H1 (cell line): Measurements from ENCODE around the gene RPL12. TPM values are rescaled to one million over a fixed set of nuclear protein-coding genes. Genes with fewer than 3 reads are reported as not detected.

Source experiments
- CTCF ChIA-PET: fragments of 300-600 bp; sonication (Branson Sonifier 250); formaldehyde crosslinking; loops from one replicate; lab custom pipeline; 2021; ENCODE audit not compliant: partially characterized antibody; lab: Charles Lee
- POLR2A ChIA-PET: fragments of 300-600 bp; sonication (Branson Sonifier 250); formaldehyde crosslinking; loops from one replicate; lab custom pipeline; 2021; ENCODE audit warnings: inconsistent platforms; ENCODE audit not compliant: partially characterized antibody; lab: Charles Lee
- DNase-seq, 2 experiments: peaks; one replicate each; pipeline versions ENCODE4 v3.0.0 to v3.0.0-alpha.2; 2010 to 2022; ENCODE audit warnings: low spot score in 2 of 2, low read depth in 1 of 2, mixed read lengths in 1 of 2
- FAIRE-seq: peaks from 2 replicates; lab custom pipeline; 2011; peaks lifted over from hg19 to GRCh38; lab: Jason Lieb, UNC
- H2AFZ ChIP-seq: 2 replicates; pipeline ENCODE4 v1.8.1; 2012; ENCODE audit warnings: low read length, inconsistent platforms
- H2AK5ac ChIP-seq: 2 replicates; pipeline ENCODE4 v1.6.1; 2013; ENCODE audit warnings: low read depth, low read length
- H2BK120ac ChIP-seq: replicated peaks from 2 replicates; pipeline ENCODE3; 2013; ENCODE audit warnings: low read depth, low read length, inconsistent platforms
- H2BK12ac ChIP-seq: 2 replicates; pipeline ENCODE4 v1.6.1; 2013; ENCODE audit warnings: low read depth, low read length
- H2BK15ac ChIP-seq: 2 replicates; pipeline ENCODE4 v1.6.1; 2013; ENCODE audit warnings: low read length
- H2BK20ac ChIP-seq: 2 replicates; pipeline ENCODE4 v1.6.1; 2013; ENCODE audit warnings: low read length
- H2BK5ac ChIP-seq: 2 replicates; pipeline ENCODE4 v1.6.1; 2013; ENCODE audit warnings: low read depth, low read length
- H3K14ac ChIP-seq: 2 replicates; pipeline ENCODE4 v1.6.1; 2013; ENCODE audit warnings: inconsistent platforms; ENCODE audit not compliant: insufficient read length
- H3K18ac ChIP-seq: 2 replicates; pipeline ENCODE4 v1.6.1; 2013; ENCODE audit warnings: low read length; ENCODE audit errors: extremely low read depth
- H3K23ac ChIP-seq: 2 replicates; pipeline ENCODE4 v1.6.1; 2013; ENCODE audit warnings: inconsistent platforms; ENCODE audit not compliant: insufficient read length
- H3K23me2 ChIP-seq: 2 replicates; pipeline ENCODE4 v1.6.1; 2013; ENCODE audit warnings: low read depth, low read length
- H3K27ac ChIP-seq: 2 replicates; pipeline ENCODE4 v1.6.1; 2011; ENCODE audit warnings: low read depth, low read length, inconsistent platforms
- H3K27me3 ChIP-seq, 4 experiments: replicated peaks in 1 of 4; 1 replicate in 1 of 4; 2 replicates in 3 of 4; pipeline versions ENCODE4 v1.6.1 to v1.8.1; 2011 to 2013; ENCODE audit warnings: low read length in 3 of 4, mild to moderate bottlenecking in 3 of 4, inconsistent platforms in 2 of 4, mixed read lengths in 2 of 4, moderate library complexity in 1 of 4; ENCODE audit not compliant: control insufficient read depth in 3 of 4, insufficient read depth in 3 of 4; ENCODE audit errors: extremely low read depth in 1 of 4
- H3K36me3 ChIP-seq, 4 experiments: 2 replicates each; pipeline versions ENCODE4 v1.6.1 to v1.8.1; 2011 to 2013; ENCODE audit warnings: mild to moderate bottlenecking in 4 of 4, low read length in 3 of 4, moderate library complexity in 2 of 4, control low read depth in 1 of 4, inconsistent platforms in 1 of 4; ENCODE audit not compliant: insufficient read depth in 4 of 4, control insufficient read depth in 2 of 4
- H3K4ac ChIP-seq: replicated peaks from 2 replicates; pipeline ENCODE3; 2013; ENCODE audit warnings: low read length, low read depth, mixed read lengths, inconsistent platforms; ENCODE audit not compliant: insufficient read length
- H3K4me1 ChIP-seq, 4 experiments: replicated peaks in 1 of 4; 1 replicate in 1 of 4; 2 replicates in 3 of 4; pipeline versions ENCODE4 v1.6.1 to v1.8.1; 2011 to 2013; ENCODE audit warnings: low read length in 3 of 4, inconsistent platforms in 2 of 4, mixed read lengths in 1 of 4; ENCODE audit not compliant: insufficient read depth in 4 of 4, control insufficient read depth in 3 of 4
- H3K4me2 ChIP-seq, 2 experiments: 2 replicates each; pipeline versions ENCODE4 v1.6.1 to v1.8.1; 2011 to 2013; ENCODE audit warnings: low read depth in 2 of 2, low read length in 2 of 2, control low read depth in 1 of 2, inconsistent platforms in 1 of 2, mild to moderate bottlenecking in 1 of 2; ENCODE audit not compliant: insufficient read depth in 1 of 2
- H3K4me3 ChIP-seq, 4 experiments: fragments of 200-600, 300-600 bp in 1 of 4; sonication (generic), shearing (Covaris generic), sonication (Bioruptor Twin) in 1 of 4; 2 replicates each; pipeline versions ENCODE4 v1.5.1 to v1.8.1; 2011 to 2016; ENCODE audit warnings: low read length in 4 of 4, low read depth in 3 of 4, control low read depth in 2 of 4, inconsistent platforms in 2 of 4, mild to moderate bottlenecking in 2 of 4, mixed read lengths in 1 of 4, moderate library complexity in 1 of 4; ENCODE audit not compliant: insufficient read depth in 2 of 4; ENCODE audit errors: extremely low read depth in 1 of 4
- H3K56ac ChIP-seq: replicated peaks from 2 replicates; pipeline ENCODE3; 2013; ENCODE audit warnings: low read depth, mild to moderate bottlenecking, mixed read lengths, low read length, inconsistent platforms; ENCODE audit not compliant: insufficient read length
- H3K79me1 ChIP-seq: 2 replicates; pipeline ENCODE4 v1.6.1; 2013; ENCODE audit warnings: low read depth, low read length, control low read depth
- H3K79me2 ChIP-seq, 2 experiments: 2 replicates each; pipeline versions ENCODE4 v1.6.1 to v1.8.1; 2012 to 2013; ENCODE audit warnings: low read length in 2 of 2, mild to moderate bottlenecking in 2 of 2, inconsistent platforms in 1 of 2; ENCODE audit not compliant: insufficient read depth in 2 of 2, control insufficient read depth in 1 of 2
- H3K9ac ChIP-seq, 4 experiments: replicated peaks in 1 of 4; 1 replicate in 1 of 4; 2 replicates in 3 of 4; pipeline versions ENCODE4 v1.6.1 to v1.8.1; 2011 to 2013; ENCODE audit warnings: low read depth in 3 of 4, low read length in 3 of 4, control low read depth in 2 of 4, mild to moderate bottlenecking in 2 of 4, moderate library complexity in 2 of 4, inconsistent platforms in 1 of 4; ENCODE audit errors: extremely low read depth in 1 of 4
- H3K9me3 ChIP-seq, 2 experiments: 2 replicates each; pipeline versions ENCODE4 v1.6.1 to v1.8.1; 2012 to 2013; ENCODE audit warnings: mild to moderate bottlenecking in 2 of 2, moderate library complexity in 2 of 2, control low read depth in 1 of 2, inconsistent platforms in 1 of 2, low read depth in 1 of 2, low read length in 1 of 2, mixed read lengths in 1 of 2; ENCODE audit not compliant: insufficient read depth in 2 of 2
- H4K20me1 ChIP-seq, 2 experiments: replicated peaks in 1 of 2; 2 replicates each; pipeline versions ENCODE3 to v1.8.1; 2011 to 2013; ENCODE audit warnings: inconsistent platforms in 2 of 2, low read length in 2 of 2, mild to moderate bottlenecking in 1 of 2; ENCODE audit not compliant: insufficient read depth in 2 of 2, control insufficient read depth in 1 of 2
- H4K5ac ChIP-seq: 2 replicates; pipeline ENCODE4 v1.6.1; 2013; ENCODE audit warnings: low read length, low read depth, mixed read lengths, inconsistent platforms; ENCODE audit not compliant: insufficient read length
- H4K8ac ChIP-seq: 2 replicates; pipeline ENCODE4 v1.8.0; 2013; ENCODE audit warnings: mild to moderate bottlenecking, moderate library complexity, low read length, inconsistent platforms; ENCODE audit not compliant: insufficient read depth; ENCODE audit errors: extremely low read depth
- H4K91ac ChIP-seq: replicated peaks from 2 replicates; pipeline ENCODE3; 2013; ENCODE audit warnings: low read length, mixed read lengths, inconsistent platforms; ENCODE audit not compliant: insufficient read length
- ASH2L ChIP-seq: fragments of 200-600, 300-600 bp; sonication (generic); IDR thresholded peaks from one replicate; pipeline ENCODE4 v1.7.1; 2017; ENCODE audit warnings: low read length
- ATF3 ChIP-seq: IDR thresholded peaks from 2 replicates; pipeline ENCODE4 v1.6.1; 2011; ENCODE audit warnings: low read depth, mild to moderate bottlenecking, low read length; ENCODE audit not compliant: insufficient read depth
- CTBP2 ChIP-seq: IDR thresholded peaks from 2 replicates; pipeline ENCODE4 v1.7.0; 2011; ENCODE audit warnings: borderline replicate concordance, mild to moderate bottlenecking, moderate library complexity, mixed read lengths, low read length; ENCODE audit not compliant: insufficient read depth, insufficient read length
- GTF2F1 ChIP-seq: IDR thresholded peaks from 2 replicates; pipeline ENCODE4 v1.6.1; 2012; ENCODE audit warnings: low read depth, low read length, improper control_type of control experiment, borderline replicate concordance
- JUND ChIP-seq: IDR thresholded peaks from 2 replicates; pipeline ENCODE4 v1.6.1; 2011; ENCODE audit warnings: mild to moderate bottlenecking, improper control_type of control experiment, low read length
- KDM1A ChIP-seq: fragments of 200-600, 300-600 bp; sonication (generic); IDR thresholded peaks from 2 replicates; pipeline ENCODE4 v1.7.1; 2016; ENCODE audit warnings: mild to moderate bottlenecking, low read length, borderline replicate concordance
- MAFK ChIP-seq: IDR thresholded peaks from 2 replicates; pipeline ENCODE4 v1.6.1; 2012; ENCODE audit warnings: low read depth, mild to moderate bottlenecking, improper control_type of control experiment, low read length
- POLR2AphosphoS5 ChIP-seq: IDR thresholded peaks from 2 replicates; pipeline ENCODE4 v1.6.1; 2011; ENCODE audit warnings: low read depth, low read length
- POU5F1 ChIP-seq: IDR thresholded peaks from 2 replicates; pipeline ENCODE4 v1.6.1; 2011; ENCODE audit warnings: low read depth, mild to moderate bottlenecking, low read length, moderate library complexity
- SAP30 ChIP-seq: fragments of 300-600 bp; sonication (generic); IDR thresholded peaks from 2 replicates; pipeline ENCODE4 v1.7.1; 2012; ENCODE audit warnings: low read length, moderate library complexity, mild to moderate bottlenecking, inconsistent platforms; ENCODE audit not compliant: insufficient read depth, insufficient replicate concordance
- SP4 ChIP-seq: IDR thresholded peaks from 2 replicates; pipeline ENCODE4 v1.6.1; 2012; ENCODE audit warnings: low read length, inconsistent platforms
- WGBS, 2 experiments: shearing (Covaris generic) in 1 of 2; methylation state at CpG; one replicate each; pipeline versions ENCODE4 v1.1.6 to v1.1.7; 2013 to 2015; ENCODE audit warnings: low lambda C conversion rate in 2 of 2, mixed read lengths in 2 of 2, inconsistent platforms in 1 of 2, low coverage in 1 of 2, missing lambda C conversion rate in 1 of 2; ENCODE audit not compliant: insufficient replicate concordance in 2 of 2, insufficient coverage in 1 of 2, insufficient read length in 1 of 2; ENCODE audit errors: extremely low coverage in 1 of 2, missing lambda C conversion rate in 1 of 2; 5-methylcytosine and 5-hydroxymethylcytosine counted together
- polyA plus RNA-seq, 7 experiments: library from polyadenylated mRNA; depleted of rRNA in 3 of 7; stranded (reverse) in 5 of 7; unstranded in 2 of 7; fragments of >200 nt in 5 of 7; fragments of 200-250 nt in 2 of 7; gene quantifications; 1 replicate in 5 of 7; 2 replicates in 1 of 7; 4 replicates in 1 of 7; pipeline versions ENCODE4 v1.2.1 to v1.2.3, GENCODE V29; 2011 to 2013; ENCODE audit warnings: missing spikeins in 2 of 7, mixed read lengths in 2 of 7
- total RNA-seq: library from RNA; stranded (reverse); fragmentation: NEBNext Ultra II Directional; extraction: Animal tissue kit (Norgen Biotek cat#: 25700); gene quantifications from 2 replicates; pipeline ENCODE4 v1.2.1, GENCODE V29; 2021
- TF ChIP-seq, protein P1 (sequence below): IDR thresholded peaks from 2 replicates; pipeline ENCODE4 v1.6.1; 2011; ENCODE audit warnings: low read length, improper control_type of control experiment

RPL12 gene
- total and polyA plus RNA-seq, 2 of the 8 experiments (the other 6 are each of a cell fraction or from before 2014, with no cell fraction given), result 1,993 to 4,892 TPM

GRCh38 chr9:127492616-127493015 is 41.4 kb upstream of the RPL12 start:
- ChIA-PET POLR2A (interaction anchor here (3.1 kb wide), 1 partner anchor 41 kb away, joined by 16 read pairs; the partner anchor contains the start of genes LRSAM1 and RPL12), CTCF (interaction anchor here (0.5 to 6.9 kb wide), 10 partner anchors 11 to 377 kb away, joined by 3 to 78 read pairs (median 3); no protein-coding TSS in a partner anchor)
- DNase-seq (no peak), FAIRE-seq (no peak)
- Histone ChIP-seq H2BK20ac (no peak overlapping the region), H2BK5ac (no peak overlapping the region), H3K27ac (no peak overlapping the region), H4K5ac (no peak overlapping the region), H3K18ac (no peak overlapping the region), H3K56ac (no peak overlapping the region), H2BK12ac (no peak overlapping the region), H3K27me3 (no peaks in the 10 kb centered on the region), H3K4me3 (no peak overlapping the region), H4K91ac (no peak overlapping the region), H2AK5ac (no peak overlapping the region), H3K23ac (no peak overlapping the region), H3K9ac (no peak overlapping the region), H2AFZ (no peak overlapping the region), H3K4me1 (peaks cover 0 to 7% (median 2%) of the 10 kb centered on the region in 4 experiments; a peak in 5 of 7 replicates), H4K8ac (no peak overlapping the region), H3K23me2 (no peaks in the 10 kb centered on the region), H3K14ac (no peak overlapping the region), H4K20me1 (peaks cover 0 to 1% of the 10 kb centered on the region in 2 experiments), H3K79me2 (no peaks in the 10 kb centered on the region), H3K36me3 (peaks cover 3 to 7% (median 5%) of the 10 kb centered on the region in 4 experiments; a peak in 4 of 8 replicates), H3K79me1 (no peaks in the 10 kb centered on the region), H3K4me2 (no peak overlapping the region), H3K4ac (no peak overlapping the region), H3K9me3 (no peaks in the 10 kb centered on the region), H2BK120ac (no peak overlapping the region), H2BK15ac (no peak overlapping the region)
- WGBS, 2 experiments, result 87% methylated on average over 14 of the region's 14 CpGs; no CpG with 5 or more reads in 1 of the 2 experiments
- TF ChIP-seq JUND (no peak), CTBP2 (no peak), KDM1A (no peak), SP4 (no peak), GTF2F1 (no peak), POLR2AphosphoS5 (no peak), ASH2L (no peak), ATF3 (no peak), MAFK (no peak), SAP30 (no peak), POU5F1 (no peak)
- TF ChIP-seq, protein P1, sequence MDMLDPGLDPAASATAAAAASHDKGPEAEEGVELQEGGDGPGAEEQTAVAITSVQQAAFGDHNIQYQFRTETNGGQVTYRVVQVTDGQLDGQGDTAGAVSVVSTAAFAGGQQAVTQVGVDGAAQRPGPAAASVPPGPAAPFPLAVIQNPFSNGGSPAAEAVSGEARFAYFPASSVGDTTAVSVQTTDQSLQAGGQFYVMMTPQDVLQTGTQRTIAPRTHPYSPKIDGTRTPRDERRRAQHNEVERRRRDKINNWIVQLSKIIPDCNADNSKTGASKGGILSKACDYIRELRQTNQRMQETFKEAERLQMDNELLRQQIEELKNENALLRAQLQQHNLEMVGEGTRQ, result no peak
